H1 (cell line): ENCODE results near the gene GALNT7.

Experiments
- CREB1 ChIP-seq: IDR thresholded peaks from 2 replicates; pipeline ENCODE4 v1.6.1; 2012; ENCODE audit warnings: inconsistent platforms
- CTCF ChIP-seq, 3 experiments: IDR thresholded peaks; 1 replicate in 2 of 3; 2 replicates in 1 of 3; pipeline versions ENCODE4 v1.5.1 to v1.6.1; 2011; ENCODE audit warnings: low read length in 3 of 3, mild to moderate bottlenecking in 3 of 3, inconsistent platforms in 2 of 3, low read depth in 1 of 3, moderate library complexity in 1 of 3; ENCODE audit not compliant: insufficient read depth in 1 of 3; ENCODE audit errors: control extremely low read depth in 1 of 3
- EZH2 ChIP-seq: fragments of 200-600 bp; sonication (generic); IDR thresholded peaks from 2 replicates; pipeline ENCODE4 v1.7.1; 2012; ENCODE audit warnings: low read depth, mild to moderate bottlenecking, moderate library complexity, low read length, inconsistent platforms; ENCODE audit not compliant: severe bottlenecking
- FOSL1 ChIP-seq: IDR thresholded peaks from 2 replicates; pipeline ENCODE4 v1.6.1; 2011; ENCODE audit warnings: mild to moderate bottlenecking, low read depth, low read length, moderate library complexity; ENCODE audit not compliant: insufficient read depth
- NANOG ChIP-seq: IDR thresholded peaks from 2 replicates; pipeline ENCODE4 v1.6.1; 2011; ENCODE audit warnings: low read length, low read depth, mild to moderate bottlenecking, inconsistent platforms; ENCODE audit not compliant: insufficient read depth, poor library complexity, severe bottlenecking
- POLR2A ChIP-seq, 2 experiments: IDR thresholded peaks; 1 replicate in 1 of 2; 2 replicates in 1 of 2; pipeline ENCODE4 v1.6.1; 2011; ENCODE audit warnings: low read depth in 2 of 2, low read length in 2 of 2, mild to moderate bottlenecking in 2 of 2; ENCODE audit errors: control extremely low read depth in 1 of 2
- POLR2AphosphoS5 ChIP-seq: IDR thresholded peaks from 2 replicates; pipeline ENCODE4 v1.6.1; 2011; ENCODE audit warnings: low read depth, low read length

DNA sequence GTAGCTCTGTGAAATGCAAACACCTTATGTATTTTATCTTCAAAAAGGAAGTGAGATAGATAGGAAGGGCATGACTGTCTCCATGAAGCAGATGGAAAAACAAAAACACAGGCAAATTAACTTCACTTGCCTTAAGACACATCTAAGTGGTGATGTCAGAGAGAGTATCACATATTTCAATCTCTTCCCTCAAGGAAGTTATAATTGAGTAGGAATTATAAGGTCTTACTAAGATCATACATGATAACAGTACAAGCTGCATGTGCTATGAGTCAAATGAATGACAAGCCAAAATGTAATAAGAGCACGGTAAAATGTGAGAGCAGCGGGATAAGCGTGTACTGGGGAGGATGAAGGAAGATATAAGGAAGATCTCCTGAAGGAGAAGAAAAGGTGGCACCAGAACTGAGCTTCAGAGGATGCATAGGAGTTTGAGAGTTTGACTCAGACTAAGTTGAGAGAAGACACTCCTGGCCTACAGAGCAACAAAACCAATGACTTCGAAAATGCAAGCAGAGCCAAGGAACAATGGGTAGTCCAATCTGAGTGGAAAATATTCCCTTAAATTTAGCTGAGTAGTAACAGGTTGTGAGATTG, 43.3 kb upstream of the GALNT7 start:
- TF ChIP-seq CTCF (IDR thresholded peaks at IDR 0.05; ENCODE audit: control extremely low read depth in 1 of 3, insufficient read depth in 1 of 3, low read depth in 1 of 3, low read length in 3 of 3), result no peak
- TF ChIP-seq POLR2A (IDR thresholded peaks at IDR 0.05; ENCODE audit: control extremely low read depth in 1 of 2, low read depth in 2 of 2, low read length in 2 of 2), result no peak
- no peak for TF ChIP-seq POLR2AphosphoS5
- no peak for TF ChIP-seq FOSL1
- TF ChIP-seq CREB1, result no peak
- no peak for TF ChIP-seq NANOG
- TF ChIP-seq EZH2, result no peak
